ENCODE measurements around the gene SDF4. TPM values are rescaled to one million over a fixed set of nuclear protein-coding genes. Genes with fewer than 3 reads are reported as not detected.
"Not testable (repeated sequence)": the region's sequence is repeated elsewhere in the genome, so short reads cannot be mapped to it uniquely, and the experiment has no call there.

The SDF4 gene
- polyA plus RNA-seq, 4 donors: 115 to 137 (median 133) TPM

DNA sequence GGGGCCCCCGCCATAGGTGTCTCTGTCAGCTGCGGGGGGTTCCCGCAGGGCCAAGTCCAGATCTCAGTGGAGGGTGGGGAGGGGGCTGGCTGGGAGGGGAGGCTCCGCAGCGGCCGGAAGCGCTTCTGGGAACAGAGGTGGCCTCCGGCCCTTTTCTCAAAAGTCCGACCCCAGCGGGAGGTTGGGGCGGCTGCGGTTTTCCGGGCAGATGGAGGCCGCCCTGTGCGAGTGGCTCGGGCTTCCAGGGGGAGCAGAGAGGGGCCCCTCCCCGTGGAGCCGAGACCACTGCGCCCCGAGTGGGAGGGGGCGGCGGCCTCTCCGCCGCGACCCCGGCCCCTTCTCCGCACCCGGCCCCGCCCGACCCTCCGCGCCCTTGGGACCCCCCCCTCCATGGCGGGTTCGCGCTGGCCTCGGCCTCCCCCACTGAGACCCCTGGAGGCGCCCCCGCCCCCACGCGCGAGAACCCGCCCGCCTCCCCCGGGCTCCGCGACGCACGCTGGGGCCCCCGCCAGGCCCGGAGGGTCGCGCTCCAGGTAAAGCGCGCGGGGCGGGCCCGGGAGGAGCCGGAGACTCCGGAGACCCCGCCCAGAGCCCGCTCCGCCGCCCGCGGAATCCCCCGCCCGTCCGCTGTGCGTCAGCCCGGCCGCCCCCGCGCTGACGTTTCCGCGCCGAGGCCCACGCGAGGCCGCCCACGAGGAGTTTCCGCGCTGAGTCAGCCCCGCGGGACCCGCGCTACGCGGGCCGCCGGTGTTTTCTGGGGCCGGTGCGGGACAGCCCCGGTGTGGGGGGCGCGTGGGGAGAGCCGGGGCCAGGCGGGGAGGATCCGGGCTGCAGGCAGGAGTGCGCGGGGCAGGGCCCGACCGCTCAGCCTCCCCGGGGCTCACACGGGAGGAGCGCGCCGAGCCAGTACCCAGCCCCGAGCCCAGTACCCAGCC is 30.7 kb downstream of the SDF4 start:
- no peak for DNase-seq (ENCODE audit: low read depth in 4 of 4, low spot score in 3 of 4)

DNA sequence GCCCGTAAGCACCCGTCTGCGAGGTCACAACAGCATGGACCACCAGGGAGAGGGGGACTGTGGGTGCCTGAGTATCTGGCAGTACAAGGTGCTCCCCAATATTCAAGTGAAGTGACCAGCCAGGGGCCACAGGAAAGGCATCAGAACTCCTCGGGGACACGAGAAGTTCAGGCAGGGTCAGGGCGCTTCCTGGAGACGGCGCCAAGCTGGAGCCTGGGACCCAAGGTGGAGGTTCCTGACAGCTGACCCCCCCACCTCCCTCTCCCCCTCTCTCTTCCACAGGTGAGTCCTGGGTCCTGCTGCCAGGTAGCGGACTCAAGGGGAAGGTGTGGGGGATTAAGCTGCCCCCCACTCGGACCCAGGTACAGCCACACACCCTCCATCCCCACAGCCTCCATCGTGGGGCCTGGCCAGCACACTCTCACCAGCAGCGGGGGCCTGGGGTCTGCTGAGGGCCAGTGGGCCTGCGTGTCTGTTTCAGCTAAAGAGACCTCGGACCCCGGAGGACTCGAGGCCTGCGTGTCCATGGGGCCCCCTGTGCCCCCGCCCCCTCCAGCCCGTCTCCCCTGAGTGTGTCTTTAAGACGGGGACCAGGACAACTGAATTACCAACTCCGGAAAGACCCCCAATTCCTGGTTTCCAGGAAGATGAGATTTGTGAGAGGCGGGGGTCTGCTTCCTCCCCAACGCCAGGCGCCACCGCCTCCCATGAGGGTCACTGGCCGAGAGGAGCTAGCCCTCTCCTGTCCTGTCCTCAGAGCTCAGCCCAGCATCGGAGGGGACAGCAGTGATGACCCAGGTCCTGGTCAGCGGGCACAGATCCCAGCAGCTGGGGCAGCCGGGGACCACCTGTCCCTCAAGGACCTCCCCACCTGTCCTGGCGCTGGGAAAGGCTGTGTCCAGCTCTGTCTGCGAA is 31.6 kb downstream of the SDF4 start:
- DNase-seq (ENCODE audit: low read depth in 4 of 4, low spot score in 3 of 4): no peak

DNA sequence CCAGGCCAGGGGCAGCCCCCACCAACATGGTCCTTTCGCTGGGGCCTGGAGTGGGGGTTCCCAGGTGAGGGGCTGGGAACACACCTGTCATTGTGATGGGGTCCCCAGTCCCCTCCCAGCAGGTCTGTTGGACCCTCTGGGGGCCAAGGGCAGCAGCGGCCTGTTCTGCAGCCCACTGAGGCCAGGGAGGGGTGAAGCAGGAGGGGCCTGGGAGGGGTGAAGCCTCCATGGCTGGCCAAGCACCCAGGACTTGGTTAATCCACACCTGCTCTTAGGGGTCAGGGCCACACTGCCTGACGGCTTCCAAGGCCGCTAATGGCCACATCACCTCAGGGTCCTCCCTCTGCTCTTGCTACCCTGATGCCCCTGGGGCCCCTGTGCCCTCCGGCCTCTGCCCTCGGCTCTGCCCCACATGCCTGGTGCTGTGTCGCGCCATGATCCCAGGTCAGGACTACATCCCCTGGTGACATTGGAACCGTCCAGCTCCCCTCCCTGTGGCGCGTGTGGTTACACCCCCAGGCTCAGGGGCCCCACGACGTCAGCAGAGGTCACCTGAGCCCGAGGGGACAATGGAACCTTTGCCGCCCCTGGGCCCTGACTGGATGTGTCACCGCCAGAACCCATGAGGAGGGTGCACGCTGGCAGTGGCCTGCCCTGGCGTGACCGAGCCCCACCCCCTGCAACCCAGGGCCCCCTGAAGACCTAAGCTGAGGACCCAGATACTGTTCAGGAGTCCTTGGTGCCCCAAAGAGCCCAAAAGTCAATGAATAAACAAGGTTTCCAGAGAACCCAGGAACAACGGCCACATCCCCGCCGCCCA is 32.5 kb downstream of the SDF4 start:
- DNase-seq (ENCODE audit: low read depth in 4 of 4, low spot score in 3 of 4): no peak

DNA sequence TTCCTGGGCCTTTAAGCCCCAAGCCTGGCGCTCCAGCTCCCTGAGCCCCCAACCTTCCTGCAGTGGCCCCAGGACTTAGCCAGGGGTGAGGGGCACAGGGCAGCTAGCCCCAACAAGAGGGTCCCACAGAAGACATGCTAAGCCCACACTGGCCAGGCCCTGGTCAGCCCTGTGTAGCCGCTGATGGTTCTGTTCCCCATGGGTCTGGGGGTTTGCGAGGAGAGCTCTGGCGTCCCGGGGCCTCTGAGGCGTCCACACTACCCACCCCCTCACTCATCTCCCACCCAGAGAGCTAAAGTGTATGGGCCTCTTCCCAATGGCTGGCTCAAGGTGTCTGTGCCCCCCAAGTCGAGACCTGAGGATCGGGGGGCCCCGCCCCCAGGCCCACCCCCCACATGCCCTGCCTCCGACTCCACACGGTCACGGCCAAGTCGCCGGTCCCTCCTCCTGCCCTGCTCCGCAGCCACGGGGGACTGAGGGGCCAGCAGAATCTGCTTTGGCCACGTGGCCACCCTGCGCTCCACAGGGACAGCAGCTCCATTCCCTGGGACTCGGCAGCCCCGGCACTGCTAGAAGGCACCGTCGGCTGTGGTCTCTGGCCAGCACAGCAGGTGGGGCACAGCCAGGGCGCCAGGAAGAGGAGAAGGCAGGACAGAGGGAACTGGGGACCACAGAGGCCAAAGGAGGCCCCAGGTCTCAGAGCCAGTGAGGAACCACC is 33.2 kb downstream of the SDF4 start:
- no peak for DNase-seq (ENCODE audit: low read depth in 4 of 4, low spot score in 3 of 4)

DNA sequence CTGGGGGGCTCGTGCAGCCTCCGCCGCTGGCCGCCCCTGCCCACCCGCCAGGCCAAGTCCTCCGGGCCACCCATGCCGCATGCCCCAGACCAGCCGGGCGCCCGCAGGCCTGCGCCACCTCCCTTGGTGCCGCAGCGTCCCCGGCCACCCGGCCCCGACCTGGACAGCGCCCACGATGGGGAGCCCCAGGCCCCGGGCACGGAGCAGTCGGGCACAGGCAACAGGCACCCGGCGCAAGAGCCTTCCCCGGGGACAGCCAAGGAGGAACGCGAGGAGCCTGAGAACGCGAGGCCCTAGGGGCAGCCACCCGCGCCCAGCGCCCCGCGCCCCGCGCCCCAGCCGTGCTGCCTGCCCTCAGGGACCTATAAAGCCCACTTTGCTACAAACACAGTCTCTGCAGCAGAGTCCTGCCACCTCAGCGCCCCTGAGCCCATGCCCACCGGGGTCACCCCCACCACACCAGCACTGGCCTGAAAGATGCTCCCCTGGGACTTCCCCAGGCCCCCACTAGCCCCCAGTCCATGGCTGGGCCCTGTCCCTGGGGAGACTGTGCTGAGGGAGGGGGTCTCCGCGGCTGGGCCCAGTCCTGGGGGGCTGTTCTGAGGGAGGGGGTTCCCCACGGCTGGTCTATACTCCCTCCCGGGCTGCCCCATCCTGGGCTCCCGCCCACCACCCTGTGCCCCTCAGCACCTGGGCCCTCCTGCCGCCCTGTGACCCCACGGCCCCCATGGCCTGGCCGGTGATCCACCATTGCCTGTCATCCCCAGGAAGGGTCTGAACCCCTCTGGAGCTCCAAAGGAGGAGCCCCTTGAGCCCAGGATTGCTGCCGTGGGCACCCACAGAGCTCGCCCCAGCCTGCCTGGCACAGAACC is 34.0 kb downstream of the SDF4 start:
- DNase-seq (ENCODE audit: low read depth in 4 of 4, low spot score in 3 of 4): no peak

DNA sequence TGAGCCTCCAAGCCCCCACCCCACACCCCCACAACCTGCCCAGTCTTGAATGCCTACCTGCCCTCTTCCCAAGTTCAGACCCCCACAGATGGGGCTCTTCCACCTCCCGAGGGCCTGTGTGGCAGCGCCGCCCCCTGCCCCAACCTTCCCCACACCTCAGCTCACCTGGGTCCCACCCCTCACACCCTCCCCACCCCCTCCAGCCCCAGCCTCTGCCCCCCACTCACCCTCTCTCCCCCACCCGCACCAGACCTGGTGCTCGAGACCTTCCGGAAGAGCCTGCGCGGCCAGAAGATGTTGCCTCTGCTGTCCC is 34.7 kb downstream of the SDF4 start:
- no peak for DNase-seq (ENCODE audit: low read depth in 4 of 4, low spot score in 3 of 4)

DNA sequence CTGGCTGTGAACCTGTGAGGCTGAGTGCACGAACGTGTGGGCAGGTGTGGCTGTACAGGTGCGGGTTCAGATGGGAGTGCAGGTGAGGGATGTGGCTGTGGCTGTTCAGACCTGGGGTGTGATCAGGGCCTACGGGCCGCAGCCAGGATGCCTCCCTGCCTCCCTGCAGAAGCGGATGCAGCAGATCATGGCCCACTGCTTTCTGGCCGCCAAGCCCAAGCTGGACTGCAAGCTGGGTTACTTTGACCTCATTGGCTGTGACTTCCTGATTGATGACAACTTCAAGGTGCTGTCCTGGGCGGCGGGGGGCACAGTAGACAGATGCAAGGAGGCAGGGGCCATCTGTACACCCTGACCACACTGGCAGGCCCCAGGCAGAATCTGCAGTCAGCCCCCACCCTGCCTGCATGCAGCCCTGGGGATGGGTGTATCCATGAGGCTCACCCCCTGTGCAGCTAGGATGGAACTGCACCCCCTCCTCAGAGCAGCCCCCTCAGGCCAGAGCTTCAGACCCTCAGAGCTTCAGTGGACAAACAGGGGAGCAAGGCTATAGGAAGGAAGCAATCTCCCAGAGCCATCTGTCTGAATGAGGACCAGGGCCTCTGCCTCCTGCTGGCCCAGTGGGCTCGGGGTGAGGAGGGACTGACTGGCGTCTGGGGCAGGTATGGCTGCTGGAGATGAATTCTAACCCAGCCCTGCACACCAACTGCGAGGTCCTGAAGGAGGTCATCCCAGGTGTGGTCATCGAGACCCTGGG is 35.2 kb downstream of the SDF4 start:
- no peak for DNase-seq (ENCODE audit: low read depth in 4 of 4, low spot score in 3 of 4)

DNA sequence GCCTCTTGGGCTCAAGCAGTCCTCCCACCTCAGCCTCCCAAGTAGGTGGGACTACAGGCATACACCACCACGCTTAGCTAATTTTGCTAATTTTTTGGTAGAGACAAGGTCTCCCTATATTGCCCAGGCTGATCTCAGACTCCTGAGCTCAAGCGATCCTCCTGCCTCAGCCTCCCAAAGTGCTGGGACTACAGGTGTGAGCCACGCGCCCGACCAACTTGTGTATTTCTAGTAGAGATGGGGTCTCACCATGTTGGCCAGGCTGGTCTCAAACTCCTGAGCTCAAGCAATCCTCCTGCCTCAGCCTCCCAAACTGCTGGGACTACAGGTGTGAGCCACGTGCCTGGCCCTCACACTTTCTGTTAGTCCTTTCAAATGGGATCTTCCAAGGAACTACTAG is 36.1 kb downstream of the SDF4 start:
- DNase-seq (ENCODE audit: low read depth in 4 of 4, low spot score in 3 of 4): not testable (repeated sequence)

DNA sequence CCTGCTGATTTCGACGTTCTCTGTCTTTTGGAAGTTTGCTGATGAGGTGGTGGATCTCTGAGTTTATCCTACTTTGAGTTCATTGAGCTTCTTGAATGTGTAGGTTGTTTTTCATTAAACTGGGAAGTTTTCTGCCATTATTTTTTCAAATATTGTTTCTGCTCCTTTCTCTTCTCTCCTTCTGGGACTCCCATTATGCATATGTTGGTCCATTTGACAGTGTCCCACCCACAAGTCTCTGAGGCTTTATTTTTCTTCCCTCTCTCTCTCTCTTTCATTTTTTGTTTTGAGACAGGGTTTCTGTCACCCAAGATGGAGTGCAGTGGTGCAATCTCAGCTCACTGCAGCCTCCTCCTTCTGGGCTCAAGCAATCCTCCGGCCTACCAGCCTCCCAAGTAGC is 37.1 kb downstream of the SDF4 start:
- no peak for DNase-seq (ENCODE audit: low read depth in 4 of 4, low spot score in 3 of 4)

DNA sequence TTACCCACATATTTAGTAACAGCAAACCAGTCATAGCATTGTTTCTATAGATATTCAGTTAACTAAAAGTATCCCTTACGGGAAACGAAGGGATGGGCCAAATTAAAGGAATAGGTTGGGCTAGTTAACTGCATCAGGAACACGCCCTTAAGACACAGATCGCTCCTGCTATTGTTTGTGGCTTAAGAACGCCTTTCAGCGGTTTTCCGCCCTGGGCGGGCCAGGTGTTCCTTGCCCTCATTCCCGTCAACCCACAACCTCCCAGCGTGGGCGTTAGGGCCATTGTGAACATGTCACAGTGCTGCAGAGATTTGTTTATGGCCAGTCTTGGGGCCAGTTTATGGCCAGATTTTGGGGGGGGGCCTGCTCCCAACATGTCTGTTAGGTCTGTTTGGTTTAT is 40.1 kb downstream of the SDF4 start:
- no peak for DNase-seq (ENCODE audit: low read depth in 4 of 4, low spot score in 3 of 4)

DNA sequence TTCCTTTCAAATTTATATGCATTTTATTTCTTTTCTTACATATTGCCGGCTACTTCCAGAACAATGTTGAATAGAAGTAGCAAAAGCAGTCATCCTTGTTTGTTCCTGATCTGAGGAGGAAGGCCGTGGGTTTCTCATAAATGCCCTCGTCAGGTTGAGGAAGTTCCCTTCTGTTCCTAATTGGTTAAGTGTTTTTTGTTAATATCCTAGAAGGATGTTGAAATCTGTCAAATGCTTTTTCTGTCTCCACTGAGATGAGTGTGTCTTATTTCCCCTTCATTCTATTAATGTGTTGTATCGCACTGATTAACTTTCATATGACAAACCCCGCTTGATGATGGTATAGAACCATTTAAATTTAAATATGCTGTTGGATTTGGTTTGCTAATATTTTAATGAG is 42.7 kb downstream of the SDF4 start:
- DNase-seq (ENCODE audit: low read depth in 4 of 4, low spot score in 3 of 4): no peak

DNA sequence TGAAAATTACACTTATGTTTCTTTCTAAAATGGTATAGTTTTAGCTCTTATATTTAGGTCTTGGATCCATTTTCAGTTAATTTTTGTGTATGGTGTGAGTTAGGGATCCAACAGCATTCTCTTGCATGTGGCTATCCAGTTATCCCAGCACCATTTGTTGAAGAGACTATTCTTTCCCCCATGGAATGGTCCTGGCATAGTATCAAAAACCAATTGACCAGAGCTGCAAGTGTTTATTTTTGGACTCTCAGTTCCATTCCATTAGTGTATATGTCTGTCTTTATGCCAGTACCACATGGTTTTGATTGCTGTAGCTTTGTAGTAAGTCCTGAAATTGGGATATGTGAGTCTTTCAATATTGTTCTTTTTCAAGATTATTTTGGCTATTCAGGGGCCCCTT is 43.9 kb downstream of the SDF4 start:
- DNase-seq (ENCODE audit: low read depth in 4 of 4, low spot score in 3 of 4): no peak

DNA sequence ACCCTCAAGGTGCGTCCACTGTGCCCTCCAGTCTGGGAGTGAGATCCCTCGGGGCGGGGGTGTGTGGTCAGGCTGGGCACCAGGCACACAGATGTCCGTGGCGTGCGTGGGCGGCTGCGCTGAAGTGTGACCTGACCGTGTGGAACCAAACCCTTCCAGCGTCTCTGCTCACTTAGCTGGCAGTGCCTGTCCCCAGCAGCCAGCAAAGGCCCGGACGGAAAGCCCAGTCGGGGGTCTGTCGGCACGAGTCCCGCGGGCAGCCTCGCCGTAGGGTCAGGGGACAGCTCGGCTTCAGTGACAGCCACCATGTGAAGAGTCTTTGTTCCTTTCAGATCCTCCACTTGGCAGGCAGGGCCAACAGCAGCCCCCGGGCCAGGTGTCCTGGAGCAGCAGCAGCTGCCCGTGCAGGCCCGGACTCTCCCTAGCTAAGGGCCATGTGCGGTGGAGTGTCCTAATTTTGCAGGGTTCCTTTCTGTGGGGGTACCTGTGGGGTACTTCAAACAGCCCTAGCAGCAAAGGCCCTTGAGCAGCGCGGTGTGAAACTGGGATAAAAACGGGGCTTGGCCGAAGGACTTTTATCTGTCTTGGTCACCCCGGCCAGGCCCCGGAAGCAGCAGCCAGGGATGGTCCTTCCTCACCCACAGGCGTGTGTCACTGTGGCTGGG is 46.6 kb downstream of the SDF4 start:
- no peak for DNase-seq (ENCODE audit: low read depth in 4 of 4, low spot score in 3 of 4)

DNA sequence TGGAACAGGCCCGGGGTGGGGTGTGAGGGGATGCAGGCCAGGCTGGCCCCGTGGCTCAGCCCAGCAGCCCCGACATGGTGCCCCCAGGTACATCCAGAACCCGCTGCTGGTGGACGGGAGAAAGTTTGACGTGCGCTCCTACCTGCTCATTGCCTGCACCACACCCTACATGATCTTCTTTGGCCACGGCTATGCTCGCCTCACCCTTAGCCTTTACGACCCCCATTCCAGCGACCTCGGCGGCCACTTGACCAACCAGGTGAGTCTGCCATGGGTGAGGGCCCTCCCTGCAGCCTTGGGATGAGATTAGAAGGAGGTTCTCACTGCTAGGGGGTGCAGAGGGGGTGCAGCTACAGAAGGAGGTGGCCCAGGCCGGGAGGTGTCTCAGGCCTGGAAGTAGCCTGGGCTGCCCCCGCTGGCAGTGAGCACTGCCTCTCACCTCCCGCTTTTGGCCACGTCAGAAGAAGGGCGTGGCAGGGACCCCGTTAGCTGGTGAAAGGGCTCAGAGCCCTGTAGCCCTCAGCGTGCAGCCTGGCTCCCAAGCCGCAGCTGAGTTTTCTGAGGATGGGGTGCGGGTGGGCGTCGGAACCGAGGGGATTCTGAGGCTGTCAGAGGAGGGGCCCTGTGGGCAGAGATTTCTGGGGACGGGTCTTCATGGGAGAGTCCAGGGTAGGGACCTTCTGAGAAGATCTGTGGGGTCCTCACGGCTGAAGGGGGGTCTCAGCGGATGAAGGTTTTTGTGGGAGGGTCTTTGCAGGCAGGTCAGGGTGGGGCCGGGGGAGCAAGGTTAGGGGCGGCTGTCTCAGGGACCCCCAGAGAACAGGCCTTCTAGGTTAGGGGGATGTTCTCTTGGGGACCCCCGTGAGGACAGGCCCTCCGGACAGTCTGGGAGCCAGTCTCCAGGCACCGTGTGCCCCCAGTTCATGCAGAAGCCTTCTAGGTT is 47.7 kb downstream of the SDF4 start:
- DNase-seq (ENCODE audit: low read depth in 4 of 4, low spot score in 3 of 4): no peak

DNA sequence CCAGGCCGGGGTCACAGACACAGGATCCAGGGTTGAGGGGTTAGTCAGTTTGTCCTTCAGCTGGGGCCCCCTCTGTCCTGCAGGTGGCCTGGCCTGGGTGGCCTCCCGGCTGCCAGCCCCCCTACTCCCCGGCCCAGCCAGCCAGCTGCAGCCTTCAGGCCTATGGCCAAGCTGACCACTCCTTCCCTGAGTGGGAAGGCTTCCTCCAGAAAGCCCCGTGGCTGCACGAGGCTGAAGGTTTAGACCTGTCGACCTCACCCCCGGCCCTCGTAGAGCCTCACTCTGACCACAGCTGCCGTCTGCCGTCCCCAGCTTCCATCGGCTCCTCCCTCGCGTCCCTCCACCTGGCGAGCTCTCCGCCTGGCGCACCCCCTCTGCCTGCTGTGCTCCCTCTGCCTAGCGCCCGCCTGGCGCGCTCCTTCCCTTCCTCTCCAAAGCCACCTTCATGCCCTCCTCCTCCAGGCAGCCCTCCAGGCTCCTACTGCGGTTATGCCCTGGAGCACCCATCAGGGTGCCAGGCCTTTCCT is 48.5 kb downstream of the SDF4 start:
- no peak for DNase-seq (ENCODE audit: low read depth in 4 of 4, low spot score in 3 of 4)

DNA sequence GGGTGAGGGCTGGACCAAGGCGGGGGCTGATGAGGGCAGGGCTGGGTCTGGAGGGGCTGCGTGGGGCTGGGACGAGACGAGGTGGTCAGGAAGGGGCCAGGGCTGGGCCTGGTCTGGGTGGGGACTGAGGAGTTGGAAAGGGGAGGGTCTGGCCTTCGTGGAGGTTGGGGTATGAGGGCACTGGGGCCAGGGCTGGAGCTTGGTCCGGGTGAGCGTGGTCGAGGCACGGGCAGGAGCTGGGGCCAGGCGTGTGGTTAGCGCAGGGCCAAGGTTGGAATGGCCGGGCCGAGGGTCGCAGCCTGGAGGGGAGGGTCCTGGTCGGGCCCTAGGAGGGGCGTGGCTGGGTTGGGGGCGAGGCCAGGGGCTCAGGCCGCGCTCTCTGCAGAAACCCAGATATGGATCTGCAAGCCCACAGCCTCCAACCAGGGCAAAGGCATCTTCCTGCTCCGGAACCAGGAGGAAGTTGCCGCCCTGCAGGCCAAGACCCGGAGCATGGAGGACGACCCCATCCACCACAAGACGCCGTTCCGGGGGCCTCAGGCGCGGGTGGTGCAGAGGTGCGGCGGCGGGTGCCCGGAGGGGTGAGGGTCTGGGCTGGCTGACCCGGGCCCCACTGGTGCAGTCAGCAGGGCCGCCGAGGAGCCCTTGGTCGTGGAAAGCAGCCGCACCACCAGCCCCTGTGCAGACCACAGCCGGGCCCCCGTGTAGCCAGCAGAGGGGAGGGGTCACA is 49.1 kb downstream of the SDF4 start:
- DNase-seq (ENCODE audit: low read depth in 4 of 4, low spot score in 3 of 4): no peak

Data from right renal pelvis (tissue), 4 donors.